Measurements from ENCODE around the gene FEM1C. TPM values are rescaled to one million over a fixed set of nuclear protein-coding genes. Genes with fewer than 3 reads are reported as not detected.

FEM1C gene
- total RNA-seq, 1 experiment from 2014 or later = 27.5 TPM

GRCh38 chr5:115487756-115488155, 56.8 kb downstream of the FEM1C start:
- Histone ChIP-seq H3K79me2 (ENCODE audit: insufficient read depth, low read length) (no peaks in the 10 kb centered on the region), H3K4me3 (replicated peaks in 1 of 2; ENCODE audit: low read depth in 1 of 2, low read length in 2 of 2) (no peak overlapping the region), H3K9ac (ENCODE audit: low read length) (no peak overlapping the region), H3K27ac (ENCODE audit: low read depth, low read length) (no peak overlapping the region), H4K20me1 (ENCODE audit: insufficient read depth) (no peaks in the 10 kb centered on the region), H3K36me3 (ENCODE audit: control insufficient read depth in 1 of 2, insufficient read depth in 2 of 2, low read length in 2 of 2) (no peaks in the 10 kb centered on the region), H3K9me3 (ENCODE audit: control insufficient read depth in 1 of 2, insufficient read depth in 1 of 2, low read depth in 1 of 2, low read length in 2 of 2) (no peaks in the 10 kb centered on the region), H2AFZ (ENCODE audit: low read depth, low read length, poor library complexity, severe bottlenecking) (no peak overlapping the region), H3K27me3 (ENCODE audit: insufficient read depth, low read length) (no peaks in the 10 kb centered on the region), H3K4me1 (ENCODE audit: control insufficient read depth in 1 of 2, insufficient read depth in 2 of 2, low read length in 2 of 2) (no peaks in the 10 kb centered on the region), H3K4me2 (ENCODE audit: low read length) (no peak overlapping the region), H3K9me2 (ENCODE audit: insufficient read depth) (no peaks in the 10 kb centered on the region)
- ChIA-PET RAD21 (ENCODE audit: low non-redundant PET in 1 of 2, low total read pairs in 2 of 2, uncharacterized antibody in 2 of 2, unreplicated experiment in 2 of 2) (no interaction called here), POLR2A (no interaction called here), CTCF (no interaction called here)
- intact Hi-C loops (cut with micrococcal nuclease) = no loop called here
- ATAC-seq (no peak), DNase-seq (ENCODE audit: low read depth, low spot score) (no peak)
- BruUV-seq (replicated peaks) = no TSS peak
- TF ChIP-seq POLR2AphosphoS5 (IDR thresholded peaks at IDR 0.05; ENCODE audit: low read depth, low read length) = no peak
- TF ChIP-seq POLR2A (IDR thresholded peaks at IDR 0.05; ENCODE audit: borderline replicate concordance, extremely low read depth, insufficient read depth, insufficient read length) = no peak

DNA sequence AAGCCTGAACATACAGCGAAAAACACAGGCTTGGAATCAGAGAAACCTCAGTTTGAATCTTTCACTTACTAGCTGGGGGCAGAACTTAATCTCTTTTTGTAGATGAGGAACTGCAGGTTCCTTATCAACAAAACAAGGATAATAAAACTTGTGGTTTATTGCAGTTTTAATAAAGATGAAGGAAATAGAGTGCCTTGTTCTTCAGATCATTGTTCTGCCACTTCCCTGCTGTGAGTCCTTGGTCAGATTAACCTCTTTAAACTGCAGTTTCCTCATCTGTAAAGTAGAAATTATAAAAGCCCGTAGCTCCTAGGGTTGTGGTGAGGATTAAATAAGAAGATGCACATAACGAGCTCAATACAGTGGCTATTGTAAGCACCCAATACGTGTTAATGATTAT, 57.4 kb downstream of the FEM1C start:
- ChIA-PET RAD21 (ENCODE audit: low non-redundant PET in 1 of 2, low total read pairs in 2 of 2, uncharacterized antibody in 2 of 2, unreplicated experiment in 2 of 2) (no interaction called here), POLR2A (no interaction called here)
- intact Hi-C loops (cut with micrococcal nuclease) = no loop called here
- no peak for TF ChIP-seq ZBTB33 (IDR thresholded peaks at IDR 0.05; ENCODE audit: extremely low read depth, insufficient replicate concordance, low read length)
- no peak for TF ChIP-seq CEBPB (IDR thresholded peaks at IDR 0.05; ENCODE audit: low read depth)
- no peak for TF ChIP-seq REST (IDR thresholded peaks at IDR 0.05; ENCODE audit: low read depth)
- TF ChIP-seq FOSL1 (IDR thresholded peaks at IDR 0.05; ENCODE audit: low read depth) = no peak
- no peak for TF ChIP-seq SIN3A (IDR thresholded peaks at IDR 0.05; ENCODE audit: low read depth)
- TF ChIP-seq ELF1 (IDR thresholded peaks at IDR 0.05; ENCODE audit: borderline replicate concordance, low read depth) = no peak
- TF ChIP-seq EGR1 (IDR thresholded peaks at IDR 0.05; ENCODE audit: low read depth) = no peak
- TF ChIP-seq ZFX (IDR thresholded peaks at IDR 0.05) = no peak
- TF ChIP-seq YY1 (IDR thresholded peaks at IDR 0.05; ENCODE audit: extremely low read depth, insufficient replicate concordance, low read depth, low read length) = no peak
- TF ChIP-seq TCF7L2 (IDR thresholded peaks at IDR 0.05; ENCODE audit: borderline replicate concordance, extremely low read depth, insufficient read depth, insufficient read length) = no peak
- no peak for TF ChIP-seq SP1 (IDR thresholded peaks at IDR 0.05; ENCODE audit: low read depth)
- no peak for TF ChIP-seq POLR2A (IDR thresholded peaks at IDR 0.05; ENCODE audit: borderline replicate concordance, extremely low read depth, insufficient read depth, insufficient read length)
- TF ChIP-seq, protein P1, sequence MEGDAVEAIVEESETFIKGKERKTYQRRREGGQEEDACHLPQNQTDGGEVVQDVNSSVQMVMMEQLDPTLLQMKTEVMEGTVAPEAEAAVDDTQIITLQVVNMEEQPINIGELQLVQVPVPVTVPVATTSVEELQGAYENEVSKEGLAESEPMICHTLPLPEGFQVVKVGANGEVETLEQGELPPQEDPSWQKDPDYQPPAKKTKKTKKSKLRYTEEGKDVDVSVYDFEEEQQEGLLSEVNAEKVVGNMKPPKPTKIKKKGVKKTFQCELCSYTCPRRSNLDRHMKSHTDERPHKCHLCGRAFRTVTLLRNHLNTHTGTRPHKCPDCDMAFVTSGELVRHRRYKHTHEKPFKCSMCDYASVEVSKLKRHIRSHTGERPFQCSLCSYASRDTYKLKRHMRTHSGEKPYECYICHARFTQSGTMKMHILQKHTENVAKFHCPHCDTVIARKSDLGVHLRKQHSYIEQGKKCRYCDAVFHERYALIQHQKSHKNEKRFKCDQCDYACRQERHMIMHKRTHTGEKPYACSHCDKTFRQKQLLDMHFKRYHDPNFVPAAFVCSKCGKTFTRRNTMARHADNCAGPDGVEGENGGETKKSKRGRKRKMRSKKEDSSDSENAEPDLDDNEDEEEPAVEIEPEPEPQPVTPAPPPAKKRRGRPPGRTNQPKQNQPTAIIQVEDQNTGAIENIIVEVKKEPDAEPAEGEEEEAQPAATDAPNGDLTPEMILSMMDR (IDR thresholded peaks at IDR 0.05 in 2 of 3, conservative IDR thresholded peaks at IDR 0.05 in 1 of 3; ENCODE audit: borderline replicate concordance in 1 of 3, insufficient read depth in 1 of 3, low read depth in 2 of 3, low read length in 2 of 3) = no peak

More for the DNA sequence above, 57.4 kb downstream of the FEM1C start:
- no peaks in the 10 kb centered on the region for H4K20me1 ChIP-seq (ENCODE audit: insufficient read depth)
- H3K9me3 ChIP-seq (ENCODE audit: control insufficient read depth in 1 of 2, insufficient read depth in 1 of 2, low read depth in 1 of 2, low read length in 2 of 2) = no peaks in the 10 kb centered on the region
- no peaks in the 10 kb centered on the region for H3K9me2 ChIP-seq (ENCODE audit: insufficient read depth)
- no TSS peak for BruUV-seq (replicated peaks)
- H3K4me2 ChIP-seq (ENCODE audit: low read length) = no peak overlapping the region
- no peaks in the 10 kb centered on the region for H3K36me3 ChIP-seq (ENCODE audit: control insufficient read depth in 1 of 2, insufficient read depth in 2 of 2, low read length in 2 of 2)
- H3K4me1 ChIP-seq (ENCODE audit: control insufficient read depth in 1 of 2, insufficient read depth in 2 of 2, low read length in 2 of 2) = no peaks in the 10 kb centered on the region
- DNase-seq (ENCODE audit: low read depth, low spot score) (no peak), ATAC-seq (no peak)
- no peaks in the 10 kb centered on the region for H3K79me2 ChIP-seq (ENCODE audit: insufficient read depth, low read length)
- CTCF ChIA-PET = no interaction called here
- H3K27me3 ChIP-seq (ENCODE audit: insufficient read depth, low read length) = no peaks in the 10 kb centered on the region
- H2AFZ ChIP-seq (ENCODE audit: low read depth, low read length, poor library complexity, severe bottlenecking) = no peak overlapping the region
- H3K9ac ChIP-seq (ENCODE audit: low read length) = no peak overlapping the region
- H3K27ac ChIP-seq (ENCODE audit: low read depth, low read length) = no peak overlapping the region
- no peak overlapping the region for H3K4me3 ChIP-seq (replicated peaks in 1 of 2; ENCODE audit: low read depth in 1 of 2, low read length in 2 of 2)

Data from HCT116 (cell line).